Dendritic cell treated with granulocyte-macrophage colony-stimulating factor and Interleukin-4, amounts not matched to agents 40 ng/mL and 50 ng/mL, for 4 days (primary cell): Measurements from ENCODE around the gene KLHL18.

Experiments
- H3K27ac Mint-ChIP-seq: one replicate; pipeline ENCODE4 v1.8.0; 2022; ENCODE audit warnings: mild to moderate bottlenecking, mixed read lengths
- H3K27me3 Mint-ChIP-seq: one replicate; pipeline ENCODE4 v1.8.0; 2022; ENCODE audit warnings: mild to moderate bottlenecking, mixed read lengths
- H3K36me3 Mint-ChIP-seq: one replicate; pipeline ENCODE4 v1.8.0; 2022; ENCODE audit warnings: low read depth, mixed read lengths
- H3K4me1 Mint-ChIP-seq: one replicate; pipeline ENCODE4 v1.8.0; 2022; ENCODE audit warnings: low read depth, mixed read lengths
- H3K4me3 Mint-ChIP-seq: one replicate; pipeline ENCODE4 v1.8.0; 2022; ENCODE audit warnings: mild to moderate bottlenecking, moderate library complexity, mixed read lengths
- H3K9me3 Mint-ChIP-seq: one replicate; pipeline ENCODE4 v1.8.0; 2022; ENCODE audit warnings: mixed read lengths
- intact Hi-C: fragments of 100-400 bp; cut with micrococcal nuclease; formaldehyde crosslinking; loops from one replicate; pipeline ENCODE4 v1.15.0; 2022

Gene KLHL18

GRCh38 chr3:47394140-47394870 lies 111.6 kb downstream of the KLHL18 start:
- no peaks in the 10 kb centered on the region for H3K9me3 Mint-ChIP-seq
- H3K27ac Mint-ChIP-seq: no peak overlapping the region
- no peaks in the 10 kb centered on the region for H3K27me3 Mint-ChIP-seq
- no peak overlapping the region for H3K4me3 Mint-ChIP-seq
- peaks cover 23% of the 10 kb centered on the region for H3K4me1 Mint-ChIP-seq
- intact Hi-C loops: no loop called here
- H3K36me3 Mint-ChIP-seq: peaks cover 70% of the 10 kb centered on the region

DNA sequence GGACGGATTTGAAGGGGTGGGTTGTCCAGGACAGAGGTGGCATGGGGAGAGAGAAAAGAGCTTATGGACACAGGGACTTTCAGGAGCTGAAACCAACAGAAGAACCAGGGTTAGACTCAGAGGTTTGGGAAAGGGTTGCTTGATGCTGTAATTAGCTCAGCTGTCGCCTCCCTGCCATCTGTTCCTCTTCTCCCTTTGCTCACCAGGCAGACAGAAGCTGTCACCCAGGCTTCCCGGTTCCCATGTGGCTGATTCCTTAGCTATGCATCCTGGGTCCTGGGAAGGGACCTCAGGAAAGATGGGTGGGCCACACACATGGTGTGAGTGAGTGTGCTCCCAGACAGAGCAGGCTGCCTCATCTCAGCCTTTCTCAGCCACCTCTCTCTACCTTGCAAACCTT lies 112.1 kb downstream of the KLHL18 start:
- H3K27ac Mint-ChIP-seq: no peak overlapping the region
- intact Hi-C loops: no loop called here
- H3K4me1 Mint-ChIP-seq: peaks cover 28% of the 10 kb centered on the region
- no peaks in the 10 kb centered on the region for H3K27me3 Mint-ChIP-seq
- no peaks in the 10 kb centered on the region for H3K9me3 Mint-ChIP-seq
- peaks cover 74% of the 10 kb centered on the region for H3K36me3 Mint-ChIP-seq
- H3K4me3 Mint-ChIP-seq: no peak overlapping the region
